ENCODE results near the gene NUBP1. TPM values are rescaled to one million over a fixed set of nuclear protein-coding genes. Genes with fewer than 3 reads are reported as not detected.

Gene NUBP1
- total RNA-seq, 1 experiment from 2014 or later: 31.5 TPM

DNA sequence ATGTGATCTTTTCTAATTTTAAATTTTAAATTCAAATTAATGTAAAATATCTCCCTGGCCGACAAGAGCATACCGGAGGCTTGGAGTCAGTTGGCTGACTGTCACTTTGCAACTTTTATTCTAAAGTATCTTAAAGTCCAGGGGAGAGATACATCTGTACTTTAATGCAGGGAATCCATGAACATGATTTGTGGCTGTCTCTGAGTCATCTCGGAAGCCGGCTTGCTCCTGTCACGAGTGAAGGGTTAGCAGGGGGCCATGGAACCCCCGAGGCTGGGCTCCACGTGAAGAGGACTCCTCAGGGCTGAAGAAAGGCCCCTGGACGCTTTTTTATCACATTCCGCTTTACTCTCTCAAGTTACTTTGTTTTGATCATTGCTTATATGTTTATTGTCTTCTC is 61.7 kb downstream of the NUBP1 start:
- no peak for ATAC-seq
- Histone ChIP-seq H4K20me1 (ENCODE audit: insufficient read depth) (no peaks in the 10 kb centered on the region), H3K9me2 (ENCODE audit: insufficient read depth) (no peaks in the 10 kb centered on the region), H3K9me3 (ENCODE audit: control insufficient read depth in 1 of 2, insufficient read depth in 1 of 2, low read depth in 1 of 2, low read length in 2 of 2) (no peaks in the 10 kb centered on the region), H3K4me1 (ENCODE audit: control insufficient read depth in 1 of 2, insufficient read depth in 2 of 2, low read length in 2 of 2) (no peaks in the 10 kb centered on the region), H3K4me3 (replicated peaks in 1 of 2; ENCODE audit: low read depth in 1 of 2, low read length in 2 of 2) (no peak overlapping the region), H2AFZ (ENCODE audit: low read depth, low read length, poor library complexity, severe bottlenecking) (no peak overlapping the region), H3K79me2 (ENCODE audit: insufficient read depth, low read length) (no peaks in the 10 kb centered on the region), H3K27ac (ENCODE audit: low read depth, low read length) (no peak overlapping the region), H3K9ac (ENCODE audit: low read length) (no peak overlapping the region), H3K27me3 (ENCODE audit: insufficient read depth, low read length) (0 out of 2 replicates have a peak, but pooled peaks cover 2% of the 10 kb centered on the region), H3K4me2 (ENCODE audit: low read length) (no peak overlapping the region), H3K36me3 (ENCODE audit: control insufficient read depth in 1 of 2, insufficient read depth in 2 of 2, low read length in 2 of 2) (no peaks in the 10 kb centered on the region)
- no peak for TF ChIP-seq EZH2 (IDR thresholded peaks at IDR 0.05)
- TF ChIP-seq SIN3A (IDR thresholded peaks at IDR 0.05; ENCODE audit: low read depth): no peak
- intact Hi-C loops (cut with micrococcal nuclease): loop anchor here (10.0 kb wide), 1 partner anchor 109 kb away; no protein-coding TSS in a partner anchor
- CTCF ChIA-PET: no interaction called here
- RAD21 ChIA-PET (ENCODE audit: low non-redundant PET in 1 of 2, low total read pairs in 2 of 2, uncharacterized antibody in 2 of 2, unreplicated experiment in 2 of 2): no interaction called here
- POLR2A ChIA-PET: no interaction called here
- no peak for DNase-seq (ENCODE audit: low read depth, low spot score)
- BruUV-seq (replicated peaks): no TSS peak

DNA sequence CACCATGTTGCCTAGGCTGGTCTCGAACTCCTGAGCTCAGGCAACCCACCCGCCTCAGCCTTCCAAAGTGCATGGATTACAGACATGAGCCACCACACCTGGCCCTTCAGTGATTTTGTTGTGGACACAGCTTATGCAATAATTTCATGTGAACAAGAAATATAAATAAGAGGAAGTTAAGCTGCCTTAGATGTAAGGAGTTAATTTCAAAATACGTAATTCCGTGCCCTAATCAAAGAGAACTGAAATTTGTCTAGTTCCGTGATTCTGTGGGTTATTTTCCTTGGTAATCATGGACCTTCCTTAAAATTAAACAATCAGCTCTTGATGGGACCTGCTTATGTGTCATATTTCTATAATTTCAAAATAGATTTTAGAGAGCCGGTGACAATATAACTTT is 63.1 kb downstream of the NUBP1 start:
- H4K20me1 ChIP-seq (ENCODE audit: insufficient read depth): no peaks in the 10 kb centered on the region

More for the DNA sequence above, 63.1 kb downstream of the NUBP1 start:
- POLR2A ChIA-PET: no interaction called here
- no peak overlapping the region for H3K4me2 ChIP-seq (ENCODE audit: low read length)
- H3K79me2 ChIP-seq (ENCODE audit: insufficient read depth, low read length): no peaks in the 10 kb centered on the region
- H3K4me1 ChIP-seq (ENCODE audit: control insufficient read depth in 1 of 2, insufficient read depth in 2 of 2, low read length in 2 of 2): no peaks in the 10 kb centered on the region
- H3K27me3 ChIP-seq (ENCODE audit: insufficient read depth, low read length): 0 out of 2 replicates have a peak, but pooled peaks cover 2% of the 10 kb centered on the region
- H3K27ac ChIP-seq (ENCODE audit: low read depth, low read length): no peak overlapping the region
- no peak overlapping the region for H3K4me3 ChIP-seq (replicated peaks in 1 of 2; ENCODE audit: low read depth in 1 of 2, low read length in 2 of 2)
- no peaks in the 10 kb centered on the region for H3K9me3 ChIP-seq (ENCODE audit: control insufficient read depth in 1 of 2, insufficient read depth in 1 of 2, low read depth in 1 of 2, low read length in 2 of 2)
- DNase-seq (ENCODE audit: low read depth, low spot score) (no peak), ATAC-seq (no peak)
- intact Hi-C loops (cut with micrococcal nuclease): loop anchor here (10.0 kb wide), 1 partner anchor 108 kb away; no protein-coding TSS in a partner anchor
- no peak overlapping the region for H2AFZ ChIP-seq (ENCODE audit: low read depth, low read length, poor library complexity, severe bottlenecking)
- CTCF ChIA-PET: no interaction called here
- TF ChIP-seq, protein P1, sequence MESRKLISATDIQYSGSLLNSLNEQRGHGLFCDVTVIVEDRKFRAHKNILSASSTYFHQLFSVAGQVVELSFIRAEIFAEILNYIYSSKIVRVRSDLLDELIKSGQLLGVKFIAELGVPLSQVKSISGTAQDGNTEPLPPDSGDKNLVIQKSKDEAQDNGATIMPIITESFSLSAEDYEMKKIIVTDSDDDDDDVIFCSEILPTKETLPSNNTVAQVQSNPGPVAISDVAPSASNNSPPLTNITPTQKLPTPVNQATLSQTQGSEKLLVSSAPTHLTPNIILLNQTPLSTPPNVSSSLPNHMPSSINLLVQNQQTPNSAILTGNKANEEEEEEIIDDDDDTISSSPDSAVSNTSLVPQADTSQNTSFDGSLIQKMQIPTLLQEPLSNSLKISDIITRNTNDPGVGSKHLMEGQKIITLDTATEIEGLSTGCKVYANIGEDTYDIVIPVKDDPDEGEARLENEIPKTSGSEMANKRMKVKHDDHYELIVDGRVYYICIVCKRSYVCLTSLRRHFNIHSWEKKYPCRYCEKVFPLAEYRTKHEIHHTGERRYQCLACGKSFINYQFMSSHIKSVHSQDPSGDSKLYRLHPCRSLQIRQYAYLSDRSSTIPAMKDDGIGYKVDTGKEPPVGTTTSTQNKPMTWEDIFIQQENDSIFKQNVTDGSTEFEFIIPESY (IDR thresholded peaks at IDR 0.05; ENCODE audit: extremely low read depth, insufficient replicate concordance, low read length): no peak
- TF ChIP-seq ZFX (IDR thresholded peaks at IDR 0.05) (no peak), YY1 (IDR thresholded peaks at IDR 0.05; ENCODE audit: extremely low read depth, insufficient replicate concordance, low read depth, low read length) (no peak), CEBPB (IDR thresholded peaks at IDR 0.05; ENCODE audit: low read depth) (no peak), TCF7L2 (IDR thresholded peaks at IDR 0.05; ENCODE audit: borderline replicate concordance, extremely low read depth, insufficient read depth, insufficient read length) (no peak), POLR2AphosphoS5 (IDR thresholded peaks at IDR 0.05; ENCODE audit: low read depth, low read length) (no peak)
- H3K9ac ChIP-seq (ENCODE audit: low read length): no peak overlapping the region
- H3K36me3 ChIP-seq (ENCODE audit: control insufficient read depth in 1 of 2, insufficient read depth in 2 of 2, low read length in 2 of 2): no peaks in the 10 kb centered on the region
- no peaks in the 10 kb centered on the region for H3K9me2 ChIP-seq (ENCODE audit: insufficient read depth)
- RAD21 ChIA-PET (ENCODE audit: low non-redundant PET in 1 of 2, low total read pairs in 2 of 2, uncharacterized antibody in 2 of 2, unreplicated experiment in 2 of 2): no interaction called here
- BruUV-seq (replicated peaks): no TSS peak
